ENCODE data around the gene CYSLTR2. TPM values are rescaled to one million over a fixed set of nuclear protein-coding genes. Genes with fewer than 3 reads are reported as not detected.

The CYSLTR2 gene
- total and polyA plus RNA-seq, 12 donors: 0.50 to 41.6 (median 12.8) TPM

DNA sequence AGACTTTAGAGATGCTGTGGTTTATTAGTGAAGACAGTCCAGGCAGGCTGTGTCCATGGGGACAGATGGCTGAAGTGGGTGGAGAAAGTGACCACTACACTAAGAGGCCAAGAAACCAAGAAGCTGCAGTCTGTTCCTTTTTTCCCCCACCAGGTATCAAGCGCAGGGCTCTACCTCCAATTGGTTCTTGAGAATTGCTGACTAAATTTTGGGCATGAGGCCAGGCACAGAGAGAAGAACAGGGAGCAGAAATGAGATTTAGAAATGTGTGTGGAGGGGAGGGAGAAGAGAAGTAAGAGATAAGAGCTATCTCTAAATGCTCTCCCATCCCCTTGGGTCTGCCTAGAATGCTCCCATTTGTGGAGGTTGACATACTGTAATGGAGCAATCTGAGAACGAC is 12.3 kb upstream of the CYSLTR2 start:
- Histone ChIP-seq H3K27me3 (no peaks in the 10 kb centered on the region), H3K9me3 (replicated peaks in 1 of 3) (no peaks in the 10 kb centered on the region), H3K36me3 (replicated peaks in 1 of 2) (no peaks in the 10 kb centered on the region), H3K4me1 (replicated peaks in 1 of 2) (no peaks in the 10 kb centered on the region), H3K27ac (no peak overlapping the region), H3K4me3 (no peak overlapping the region)
- no peak for TF ChIP-seq POLR2A (IDR thresholded peaks at IDR 0.05)
- TF ChIP-seq, protein P1, sequence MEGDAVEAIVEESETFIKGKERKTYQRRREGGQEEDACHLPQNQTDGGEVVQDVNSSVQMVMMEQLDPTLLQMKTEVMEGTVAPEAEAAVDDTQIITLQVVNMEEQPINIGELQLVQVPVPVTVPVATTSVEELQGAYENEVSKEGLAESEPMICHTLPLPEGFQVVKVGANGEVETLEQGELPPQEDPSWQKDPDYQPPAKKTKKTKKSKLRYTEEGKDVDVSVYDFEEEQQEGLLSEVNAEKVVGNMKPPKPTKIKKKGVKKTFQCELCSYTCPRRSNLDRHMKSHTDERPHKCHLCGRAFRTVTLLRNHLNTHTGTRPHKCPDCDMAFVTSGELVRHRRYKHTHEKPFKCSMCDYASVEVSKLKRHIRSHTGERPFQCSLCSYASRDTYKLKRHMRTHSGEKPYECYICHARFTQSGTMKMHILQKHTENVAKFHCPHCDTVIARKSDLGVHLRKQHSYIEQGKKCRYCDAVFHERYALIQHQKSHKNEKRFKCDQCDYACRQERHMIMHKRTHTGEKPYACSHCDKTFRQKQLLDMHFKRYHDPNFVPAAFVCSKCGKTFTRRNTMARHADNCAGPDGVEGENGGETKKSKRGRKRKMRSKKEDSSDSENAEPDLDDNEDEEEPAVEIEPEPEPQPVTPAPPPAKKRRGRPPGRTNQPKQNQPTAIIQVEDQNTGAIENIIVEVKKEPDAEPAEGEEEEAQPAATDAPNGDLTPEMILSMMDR (IDR thresholded peaks at IDR 0.05): no peak
- no peak for DNase-seq
- intact Hi-C loops (cut with DNase I): no loop called here
- WGBS, 4 donors: 78 to 92% (median 82%) methylated on average over 2 of the region's 2 CpGs

DNA sequence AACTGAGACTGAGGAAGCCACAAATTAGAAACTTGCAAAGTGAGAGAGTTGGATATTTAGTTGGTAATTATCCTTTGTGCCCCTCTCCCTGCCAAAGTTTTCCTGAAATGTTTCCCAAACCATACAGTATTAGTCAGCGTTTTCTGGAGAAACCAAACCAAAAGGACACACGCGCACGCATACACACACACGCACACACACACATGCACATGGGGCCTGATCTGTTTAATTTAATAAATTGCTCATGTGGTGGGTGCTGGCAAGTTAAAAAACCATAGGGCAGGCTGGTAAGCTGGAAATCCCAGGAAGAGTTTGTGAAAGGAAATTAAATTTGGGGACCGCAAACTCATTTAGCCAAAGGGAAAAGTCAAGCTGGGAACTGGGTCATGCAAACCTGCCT is 11.7 kb upstream of the CYSLTR2 start:
- H3K9me3 ChIP-seq (replicated peaks in 1 of 3): no peaks in the 10 kb centered on the region
- H3K27me3 ChIP-seq: no peaks in the 10 kb centered on the region
- DNase-seq: no peak
- intact Hi-C loops (cut with DNase I): no loop called here
- H3K4me3 ChIP-seq: no peak overlapping the region
- no peaks in the 10 kb centered on the region for H3K36me3 ChIP-seq (replicated peaks in 1 of 2)
- no peak overlapping the region for H3K27ac ChIP-seq
- TF ChIP-seq, protein P1 (IDR thresholded peaks at IDR 0.05): no peak
- TF ChIP-seq POLR2A (IDR thresholded peaks at IDR 0.05): no peak
- H3K4me1 ChIP-seq (replicated peaks in 1 of 2): no peaks in the 10 kb centered on the region
- WGBS, 4 donors: 90 to 97% (median 92%) methylated on average over 6 of the region's 6 CpGs

DNA sequence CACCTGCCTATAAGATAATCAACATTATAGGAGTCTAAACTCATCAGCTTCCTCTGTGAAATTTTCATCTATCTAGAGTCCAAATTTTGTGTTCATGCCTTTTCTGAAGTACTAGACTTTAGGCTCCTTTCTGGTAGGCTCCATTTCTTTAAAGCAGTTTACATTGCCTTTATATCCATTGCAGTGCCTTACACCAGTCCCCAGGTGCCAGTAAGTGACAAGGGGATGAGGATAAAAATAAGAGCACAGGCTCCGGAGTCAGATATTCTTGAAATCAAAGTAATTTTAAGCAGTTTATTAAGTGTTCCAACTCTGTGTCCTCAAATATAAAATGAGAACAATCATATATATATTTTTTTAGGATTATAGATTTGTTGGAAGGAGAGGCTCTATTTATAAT is 10.6 kb upstream of the CYSLTR2 start:
- no peaks in the 10 kb centered on the region for H3K9me3 ChIP-seq (replicated peaks in 1 of 3)
- H3K36me3 ChIP-seq (replicated peaks in 1 of 2): no peaks in the 10 kb centered on the region
- no peak overlapping the region for H3K4me3 ChIP-seq
- H3K27ac ChIP-seq: no peak overlapping the region
- intact Hi-C loops (cut with DNase I): no loop called here
- no peaks in the 10 kb centered on the region for H3K27me3 ChIP-seq
- WGBS, 4 donors: 80 to 90% (median 85%) methylated on average over 1 of the region's 1 CpG
- no peaks in the 10 kb centered on the region for H3K4me1 ChIP-seq (replicated peaks in 1 of 2)
- DNase-seq: no peak
- no peak for TF ChIP-seq POLR2A (IDR thresholded peaks at IDR 0.05)
- TF ChIP-seq, protein P1 (IDR thresholded peaks at IDR 0.05): no peak

DNA sequence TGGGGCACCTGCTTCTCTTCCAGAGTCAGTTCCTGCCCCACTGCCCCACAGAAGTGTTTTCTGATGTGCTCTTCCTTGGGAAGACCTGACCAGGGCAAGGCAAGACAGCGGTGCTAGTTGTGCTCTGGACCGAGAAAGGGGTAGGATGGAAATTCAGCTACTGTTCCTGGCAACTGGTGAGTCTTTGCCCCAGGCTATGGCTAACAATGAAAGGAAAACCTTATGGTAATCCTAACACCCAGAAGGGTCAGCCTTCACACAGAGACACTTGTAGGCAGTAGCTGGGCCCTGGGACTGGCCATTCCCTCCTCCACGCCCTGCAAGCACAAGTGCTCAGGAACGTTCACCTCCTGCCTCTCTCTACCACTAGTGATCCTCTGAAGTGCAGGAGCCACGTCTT is 9.6 kb upstream of the CYSLTR2 start:
- Histone ChIP-seq H3K4me1 (replicated peaks in 1 of 2) (no peaks in the 10 kb centered on the region), H3K27me3 (no peaks in the 10 kb centered on the region), H3K27ac (no peak overlapping the region), H3K4me3 (no peak overlapping the region), H3K36me3 (replicated peaks in 1 of 2) (no peaks in the 10 kb centered on the region), H3K9me3 (replicated peaks in 1 of 3) (no peaks in the 10 kb centered on the region)
- intact Hi-C loops (cut with DNase I): no loop called here
- TF ChIP-seq, protein P1 (IDR thresholded peaks at IDR 0.05): no peak
- no peak for TF ChIP-seq POLR2A (IDR thresholded peaks at IDR 0.05)
- WGBS, 4 donors: 86 to 89% (median 89%) methylated on average over 4 to 5 of the region's 5 CpGs
- no peak for DNase-seq

Measured in adrenal gland (tissue), 12 donors.